Small intestine (tissue), 7 donors: ENCODE data around the gene SIRT2. TPM values are rescaled to one million over a fixed set of nuclear protein-coding genes. Genes with fewer than 3 reads are reported as not detected.
"Not testable (repeated sequence)": the region's sequence is repeated elsewhere in the genome, so short reads cannot be mapped to it uniquely, and the experiment has no call there.

Source experiments
- DNase-seq, 2 donors: peaks; one replicate each; pipeline versions ENCODE4 v3.0.0 to v3.0.0-alpha.2; 2013
- FAIRE-seq: peaks from 2 replicates; lab custom pipeline; 2012; peaks lifted over from hg19 to GRCh38; lab: Jason Lieb, UNC
- H3K27ac ChIP-seq, 3 donors: one replicate each; pipeline ENCODE4 v1.5.1; 2013; ENCODE audit warnings: low read length in 2 of 3, mild to moderate bottlenecking in 2 of 3, control low read depth in 1 of 3, inconsistent platforms in 1 of 3, low read depth in 1 of 3, moderate library complexity in 1 of 3
- H3K27me3 ChIP-seq, 3 donors: one replicate each; pipeline ENCODE4 v1.6.1; 2013; ENCODE audit warnings: low read length in 3 of 3, inconsistent platforms in 1 of 3; ENCODE audit not compliant: control insufficient read depth in 3 of 3, insufficient read depth in 3 of 3
- H3K36me3 ChIP-seq, 3 donors: one replicate each; pipeline ENCODE4 v1.6.1; 2013; ENCODE audit warnings: low read length in 3 of 3, inconsistent platforms in 1 of 3, low read depth in 1 of 3, mild to moderate bottlenecking in 1 of 3, moderate library complexity in 1 of 3; ENCODE audit not compliant: control insufficient read depth in 3 of 3, insufficient read depth in 2 of 3
- H3K4me1 ChIP-seq, 3 donors: one replicate each; pipeline ENCODE4 v1.6.1; 2013; ENCODE audit warnings: low read length in 2 of 3, inconsistent platforms in 1 of 3, low read depth in 1 of 3, mild to moderate bottlenecking in 1 of 3, moderate library complexity in 1 of 3; ENCODE audit not compliant: control insufficient read depth in 3 of 3, insufficient read depth in 2 of 3
- H3K4me3 ChIP-seq, 3 donors: one replicate each; pipeline ENCODE4 v1.5.1; 2013; ENCODE audit warnings: low read length in 3 of 3, control low read depth in 1 of 3, inconsistent platforms in 1 of 3, low read depth in 1 of 3, mild to moderate bottlenecking in 1 of 3, moderate library complexity in 1 of 3
- H3K9me3 ChIP-seq, 2 donors: one replicate each; pipeline ENCODE4 v1.6.1; 2013; ENCODE audit warnings: low read depth in 1 of 2, low read length in 1 of 2; ENCODE audit not compliant: control insufficient read depth in 2 of 2, insufficient read depth in 1 of 2
- WGBS, 3 donors: extraction: QIAGEN DNeasy Blood & Tissue Kit; methylation state at CpG; one replicate each; pipeline ENCODE4 v1.1.7; 2013; 5-methylcytosine and 5-hydroxymethylcytosine counted together
- polyA plus RNA-seq, 4 donors: library from polyadenylated mRNA; stranded (reverse) in 3 of 4; unstranded in 1 of 4; fragments of 200-250 nt in 3 of 4; fragments of 120-200 nt in 1 of 4; gene quantifications; one replicate each; pipeline versions ENCODE4 v1.2.1 to v1.2.3, GENCODE V29; 2013
- donor health status: healthy with polysubstance abuse.
- donor health status: control.
- donor health status: control.
- donor health status: Bipolar disorder and iron deficiency.
- donor health status: healthy.

The SIRT2 gene
- polyA plus RNA-seq, 4 donors, result 35.4 to 80.3 (median 70.8) TPM

GRCh38 chr19:38884691-38885090 lies 14.7 kb downstream of the SIRT2 start:
- peaks cover 0 to 19% (median 0%) of the 10 kb centered on the region in 3 donors for H3K4me1 ChIP-seq
- peaks cover 5 to 67% (median 6%) of the 10 kb centered on the region in 3 donors for H3K36me3 ChIP-seq
- not testable (repeated sequence) for H3K27ac ChIP-seq, H3K27me3 ChIP-seq, H3K4me3 ChIP-seq, FAIRE-seq, H3K9me3 ChIP-seq, DNase-seq
- WGBS, 3 donors, result 96 to 98% (median 98%) methylated on average over 3 of the region's 3 CpGs

- H3K27ac ChIP-seq, result no peak overlapping the region
- FAIRE-seq (no peak), DNase-seq (no peak)
- 95 to 96% (median 96%) methylated on average over 9 of the region's 9 CpGs for WGBS, 3 donors
- no peaks in the 10 kb centered on the region for H3K9me3 ChIP-seq
- H3K27me3 ChIP-seq, result no peaks in the 10 kb centered on the region
- peaks cover 0 to 60% (median 2%) of the 10 kb centered on the region in 3 donors for H3K36me3 ChIP-seq
- peaks cover 6 to 33% (median 8%) of the 10 kb centered on the region in 3 donors for H3K4me1 ChIP-seq
- H3K4me3 ChIP-seq, result no peak overlapping the region
These were observed 16.1 kb downstream of the SIRT2 start for GRCh38 chr19:38883286-38883685.

- FAIRE-seq (no peak), DNase-seq (no peak)
- Histone ChIP-seq H3K4me1 (peaks cover 6 to 52% (median 9%) of the 10 kb centered on the region in 3 donors), H3K27ac (peak overlapping the region in 1 of 3 donors; percentile 91), H3K27me3 (no peaks in the 10 kb centered on the region), H3K36me3 (peaks cover 0 to 60% (median 2%) of the 10 kb centered on the region in 3 donors), H3K4me3 (no peak overlapping the region), H3K9me3 (no peaks in the 10 kb centered on the region)
- 90 to 94% (median 93%) methylated on average over 18 to 19 of the region's 19 CpGs for WGBS, 3 donors
These were observed 18.4 kb downstream of the SIRT2 start for GRCh38 chr19:38880882-38881609.

GRCh38 chr19:38880076-38880881 lies 19.1 kb downstream of the SIRT2 start:
- H3K36me3 ChIP-seq, result peaks cover 0 to 61% (median 2%) of the 10 kb centered on the region in 3 donors
- peaks cover 6 to 52% (median 9%) of the 10 kb centered on the region in 3 donors for H3K4me1 ChIP-seq
- H3K9me3 ChIP-seq, result no peaks in the 10 kb centered on the region
- H3K4me3 ChIP-seq, result no peak overlapping the region
- WGBS, 3 donors, result 91 to 94% (median 93%) methylated on average over 18 to 19 of the region's 19 CpGs
- FAIRE-seq (no peak), DNase-seq (no peak)
- H3K27me3 ChIP-seq, result no peaks in the 10 kb centered on the region
- peak overlapping the region in 1 of 3 donors; percentile 91 for H3K27ac ChIP-seq

- Histone ChIP-seq H3K27ac (peak overlapping the region in 2 of 3 donors; percentile 91 to 96), H3K27me3 (no peaks in the 10 kb centered on the region), H3K4me3 (peak overlapping the region in 1 of 3 donors; percentile 44), H3K36me3 (peaks cover 0 to 64% (median 2%) of the 10 kb centered on the region in 3 donors), H3K4me1 (peaks cover 6 to 52% (median 9%) of the 10 kb centered on the region in 3 donors), H3K9me3 (no peaks in the 10 kb centered on the region)
- DNase-seq (peak in 1 of 2 donors; percentile 84), FAIRE-seq (no peak)
- WGBS, 3 donors, result 20 to 66% (median 41%) methylated on average over 11 of the region's 11 CpGs
These were observed 20.0 kb downstream of the SIRT2 start for GRCh38 chr19:38879400-38879751.

- Histone ChIP-seq H3K27me3 (no peaks in the 10 kb centered on the region), H3K9me3 (no peaks in the 10 kb centered on the region), H3K4me1 (peaks cover 6 to 52% (median 9%) of the 10 kb centered on the region in 3 donors), H3K4me3 (peak overlapping the region in 1 of 3 donors; percentile 44), H3K27ac (peak overlapping the region; percentile 77 to 96 (median 91)), H3K36me3 (peaks cover 0 to 63% (median 2%) of the 10 kb centered on the region in 3 donors)
- FAIRE-seq, result no peak
- DNase-seq, result peak; percentile 18 to 56
- WGBS, 3 donors, result 47 to 64% (median 55%) methylated on average over 15 to 16 of the region's 16 CpGs
These were observed 20.6 kb downstream of the SIRT2 start for GRCh38 chr19:38878575-38879399.

GRCh38 chr19:38877781-38878574 lies 21.4 kb downstream of the SIRT2 start, which contains the start of gene RINL:
RINL (minus strand) TSS chr19:38878275; CDS start chr19:38876742, 1,533 bp downstream.
- H3K27ac ChIP-seq, result peak within 1 kb of the TSS; percentile 77 to 96 (median 91)
- no peaks in the 10 kb centered on the region for H3K9me3 ChIP-seq
- peaks cover 6 to 48% (median 9%) of the 10 kb centered on the region in 3 donors for H3K4me1 ChIP-seq
- WGBS, 3 donors, result 13 to 24% (median 18%) methylated on average over 9 to 11 of the region's 11 CpGs
- H3K27me3 ChIP-seq, result no peaks in the 10 kb centered on the region
- peak within 1 kb of the TSS in 2 of 3 donors; percentile 26 to 44 for H3K4me3 ChIP-seq
- FAIRE-seq, result no peak
- peaks cover 0 to 61% (median 0%) of the 10 kb centered on the region in 3 donors for H3K36me3 ChIP-seq
- peak; percentile 66 to 88 for DNase-seq
